ENCODE data around the gene GPR143. TPM values are rescaled to one million over a fixed set of nuclear protein-coding genes. Genes with fewer than 3 reads are reported as not detected.
A peak's percentile ranks its signal among the peaks of the same experiment; 100 is the strongest.

The GPR143 gene
- total and polyA plus RNA-seq, 10 donors: 0.17 TPM; not detected in 9

DNA sequence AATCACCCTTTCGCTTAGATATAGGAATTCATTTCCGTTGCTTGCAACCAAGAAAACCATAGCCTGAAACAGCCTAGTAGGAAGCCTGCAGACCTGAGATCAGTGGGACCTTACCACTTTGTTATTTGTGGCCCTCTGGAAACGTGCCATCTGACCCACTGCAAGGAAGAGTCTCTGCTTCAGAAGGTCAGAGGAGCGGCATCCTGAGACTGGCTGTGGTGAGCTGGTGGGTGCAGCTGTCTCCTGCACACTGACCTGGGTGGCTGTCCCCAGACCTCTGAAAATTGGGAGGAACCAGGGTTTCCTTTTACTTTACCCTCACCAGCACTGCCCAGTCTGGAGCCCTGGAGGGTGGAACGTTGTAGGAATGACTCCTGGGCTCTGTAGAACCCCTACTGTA lies 38.8 kb upstream of the GPR143 start:
- H3K4me3 ChIP-seq: no peak overlapping the region
- H3K4me1 ChIP-seq: no peaks in the 10 kb centered on the region
- 68 to 85% (median 72%) methylated on average over 3 to 5 of the region's 5 CpGs for WGBS, 5 donors
- DNase-seq: peak; percentile 35
- intact Hi-C loops (cut with DNase I; ENCODE audit: low total_unique reads): no loop called here
- H3K36me3 ChIP-seq: no peaks in the 10 kb centered on the region
- H3K27ac ChIP-seq: no peak overlapping the region
- TF ChIP-seq POLR2AphosphoS5 (IDR thresholded peaks at IDR 0.05) (no peak), CTCF (IDR thresholded peaks at IDR 0.05 in 8 of 11, conservative IDR thresholded peaks at IDR 0.05 in 3 of 11) (no peak), POLR2A (IDR thresholded peaks at IDR 0.05) (no peak)
- H3K9me3 ChIP-seq: peaks cover 0 to 20% (median 10%) of the 10 kb centered on the region in 8 donors
- peaks cover 0 to 4% (median 0%) of the 10 kb centered on the region in 7 donors for H3K27me3 ChIP-seq (replicated peaks in 1 of 7)

DNA sequence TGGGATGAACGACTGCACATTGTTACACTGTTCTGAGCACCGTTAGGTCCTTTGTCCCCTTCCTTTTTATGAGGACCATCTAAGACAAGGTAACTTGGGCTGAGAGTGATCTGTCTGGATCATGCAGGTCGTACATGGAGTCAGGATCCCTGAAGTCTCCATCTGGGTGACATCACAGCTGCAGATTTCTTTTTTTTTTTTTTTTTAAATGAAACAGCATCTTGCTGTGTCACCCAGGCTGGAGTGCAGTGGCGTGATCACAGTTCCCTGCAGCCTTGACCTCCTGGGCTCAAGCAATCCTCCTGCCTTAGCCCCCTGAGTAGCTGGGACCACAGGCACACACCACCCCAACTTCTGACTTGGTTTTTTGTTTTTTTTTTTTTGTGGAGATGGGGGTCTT lies 37.1 kb upstream of the GPR143 start:
- H3K36me3 ChIP-seq: no peaks in the 10 kb centered on the region
- peaks cover 0 to 7% (median 0%) of the 10 kb centered on the region in 7 donors for H3K27me3 ChIP-seq (replicated peaks in 1 of 7)
- no peak for DNase-seq
- TF ChIP-seq CTCF (IDR thresholded peaks at IDR 0.05 in 8 of 11, conservative IDR thresholded peaks at IDR 0.05 in 3 of 11) (no peak), POLR2A (IDR thresholded peaks at IDR 0.05) (no peak), POLR2AphosphoS5 (IDR thresholded peaks at IDR 0.05) (no peak)
- no peaks in the 10 kb centered on the region for H3K4me1 ChIP-seq
- intact Hi-C loops (cut with DNase I; ENCODE audit: low total_unique reads): no loop called here
- no peak overlapping the region for H3K27ac ChIP-seq
- H3K4me3 ChIP-seq: no peak overlapping the region
- WGBS, 5 donors: 53 to 86% (median 74%) methylated on average over 3 to 4 of the region's 4 CpGs
- H3K9me3 ChIP-seq: peaks cover 0 to 23% (median 10%) of the 10 kb centered on the region in 8 donors

DNA sequence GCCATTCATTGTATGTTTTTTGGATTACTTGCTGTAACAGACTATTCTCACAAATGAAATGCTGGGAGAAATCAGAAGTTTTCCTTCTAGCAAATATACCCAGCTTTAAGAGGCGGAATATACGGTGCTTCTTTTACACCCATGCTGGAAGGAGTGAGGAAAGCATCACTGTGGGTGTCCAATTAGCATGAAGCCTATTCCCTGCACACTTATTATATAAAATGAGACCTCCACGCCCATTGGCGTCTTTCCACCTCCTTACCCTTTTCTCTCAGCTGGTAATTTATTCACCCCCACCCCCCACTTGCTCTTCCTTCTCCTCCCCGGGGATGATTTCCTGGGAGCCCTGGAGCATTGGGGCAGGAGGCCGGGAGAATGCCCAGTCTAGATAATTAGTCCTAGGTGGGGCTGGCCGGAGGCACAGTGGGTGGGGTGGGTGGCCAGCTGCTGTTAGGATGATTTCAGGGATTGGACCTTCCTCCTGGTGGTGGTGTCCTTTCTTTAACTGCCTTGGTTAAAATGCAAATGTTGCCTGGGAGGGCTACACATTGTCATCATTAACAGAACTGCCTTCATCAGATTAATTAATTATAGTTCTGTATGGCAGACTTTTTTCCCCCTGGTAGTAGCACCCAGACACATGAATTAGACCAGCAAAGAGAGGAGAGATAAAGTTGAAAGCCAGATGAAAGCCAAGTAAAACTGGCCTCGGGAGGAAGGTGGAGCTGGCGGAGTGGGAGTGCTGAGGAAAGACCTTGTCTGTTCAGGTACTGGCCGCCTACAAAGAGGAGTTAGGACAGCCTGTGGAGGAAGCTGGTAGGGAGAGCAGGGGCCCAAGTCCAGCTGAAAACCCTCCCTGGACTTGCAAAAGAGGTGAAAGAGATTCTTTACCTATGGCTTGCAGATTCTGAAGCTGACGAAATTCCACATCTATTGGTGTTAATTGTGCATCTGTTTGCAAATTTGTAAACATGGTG lies 32.0 kb upstream of the GPR143 start:
- H3K27ac ChIP-seq: no peak overlapping the region
- no peaks in the 10 kb centered on the region for H3K4me1 ChIP-seq
- peak; percentile 20 for DNase-seq
- no peak for TF ChIP-seq CTCF (IDR thresholded peaks at IDR 0.05 in 8 of 11, conservative IDR thresholded peaks at IDR 0.05 in 3 of 11)
- no peak for TF ChIP-seq POLR2AphosphoS5 (IDR thresholded peaks at IDR 0.05)
- no peak for TF ChIP-seq POLR2A (IDR thresholded peaks at IDR 0.05)
- peaks cover 0 to 32% (median 10%) of the 10 kb centered on the region in 8 donors for H3K9me3 ChIP-seq
- intact Hi-C loops (cut with DNase I; ENCODE audit: low total_unique reads): no loop called here
- no peaks in the 10 kb centered on the region for H3K36me3 ChIP-seq
- 68 to 80% (median 72%) methylated on average over 11 of the region's 11 CpGs for WGBS, 5 donors
- no peak overlapping the region for H3K4me3 ChIP-seq
- peaks cover 0 to 19% (median 0%) of the 10 kb centered on the region in 7 donors for H3K27me3 ChIP-seq (replicated peaks in 1 of 7)

GRCh38 chrX:9794495-9794894 lies 28.8 kb upstream of the GPR143 start:
- Histone ChIP-seq H3K27me3 (replicated peaks in 1 of 7) (peaks cover 0 to 18% (median 0%) of the 10 kb centered on the region in 7 donors), H3K36me3 (no peaks in the 10 kb centered on the region), H3K9me3 (peaks cover 0 to 15% (median 0%) of the 10 kb centered on the region in 8 donors), H3K4me3 (no peak overlapping the region), H3K27ac (no peak overlapping the region), H3K4me1 (no peaks in the 10 kb centered on the region)
- peak; percentile 16 for DNase-seq
- TF ChIP-seq CTCF (IDR thresholded peaks at IDR 0.05 in 8 of 11, conservative IDR thresholded peaks at IDR 0.05 in 3 of 11) (no peak), POLR2A (IDR thresholded peaks at IDR 0.05) (no peak), POLR2AphosphoS5 (IDR thresholded peaks at IDR 0.05) (no peak)
- WGBS, 5 donors: 89 to 96% (median 91%) methylated on average over 7 of the region's 7 CpGs
- intact Hi-C loops (cut with DNase I; ENCODE audit: low total_unique reads): no loop called here
